GM19351 (cell line): ENCODE results near the gene IGFL4.

Experiments
- ATAC-seq: cut with Tn5 transposase; IDR thresholded peaks from one replicate; pipeline ENCODE4 v1.9.1; 2021; ENCODE audit warnings: mild to moderate bottlenecking, moderate library complexity; ENCODE audit not compliant: unreplicated experiment

The IGFL4 gene

DNA sequence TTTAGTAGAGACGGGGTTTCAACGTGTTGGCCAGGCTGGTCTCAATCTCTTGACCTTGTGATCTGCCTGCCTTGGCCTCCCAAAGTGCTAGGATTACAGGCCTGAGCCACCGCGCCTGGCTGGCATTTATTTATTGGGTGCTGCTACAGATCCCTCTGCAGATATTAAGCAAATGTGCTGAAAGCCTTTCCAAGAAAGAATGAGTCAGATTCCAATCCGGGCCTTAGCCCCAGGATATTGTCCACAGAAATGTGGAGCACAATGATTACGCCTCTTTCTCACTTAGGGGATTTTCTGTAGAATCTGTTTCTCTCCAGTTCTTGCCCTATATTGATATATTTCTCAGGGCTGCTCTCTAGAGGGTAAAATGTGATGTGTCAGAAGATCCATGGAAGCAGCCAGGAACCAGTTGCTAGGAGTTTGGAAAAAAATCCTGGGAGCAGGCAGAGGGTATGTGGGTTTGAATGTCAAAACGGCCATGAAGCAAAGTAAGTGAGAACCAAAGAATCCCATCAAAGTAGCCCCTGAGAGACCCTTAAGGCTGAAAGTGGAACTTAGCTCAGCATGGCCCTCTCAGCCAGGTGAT, 24.8 kb upstream of the IGFL4 start:
- no peak for ATAC-seq

DNA sequence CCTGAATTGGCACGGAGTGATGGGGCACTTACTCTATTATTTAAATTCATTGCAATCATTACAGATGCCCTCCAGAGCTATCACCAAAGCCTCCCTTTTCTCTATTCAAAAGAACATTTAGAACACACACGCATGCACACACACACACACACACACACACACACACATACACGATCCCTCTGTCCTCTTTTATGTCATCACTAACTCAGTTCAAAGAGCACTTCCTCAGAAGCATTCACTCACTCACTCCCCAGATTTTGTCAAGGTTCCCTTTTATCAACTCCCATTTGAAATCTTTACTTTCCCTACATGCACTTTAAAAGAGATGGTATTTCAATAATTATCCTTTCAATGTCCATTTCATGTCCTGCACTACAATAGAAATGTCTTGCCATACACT, 22.4 kb upstream of the IGFL4 start:
- ATAC-seq = no peak

DNA sequence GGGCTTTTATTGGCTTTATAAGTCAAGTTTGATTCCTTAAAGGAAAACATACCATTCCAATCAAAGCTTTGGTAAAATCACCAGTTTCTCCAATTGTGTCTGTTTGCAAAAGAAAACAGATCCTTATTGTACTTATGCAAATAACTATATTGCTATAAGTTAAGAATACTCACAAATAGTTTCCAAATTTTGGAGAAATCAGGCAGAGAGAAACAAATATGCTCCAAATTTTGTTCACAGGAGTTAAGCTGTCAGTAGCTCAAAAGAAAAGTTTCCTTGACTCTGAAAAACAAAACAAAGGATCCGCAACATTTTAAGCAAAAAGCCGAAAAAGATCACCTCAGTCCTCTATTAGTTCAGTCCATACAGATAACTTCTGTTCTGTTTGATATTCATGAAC, 19.2 kb upstream of the IGFL4 start:
- no peak for ATAC-seq

DNA sequence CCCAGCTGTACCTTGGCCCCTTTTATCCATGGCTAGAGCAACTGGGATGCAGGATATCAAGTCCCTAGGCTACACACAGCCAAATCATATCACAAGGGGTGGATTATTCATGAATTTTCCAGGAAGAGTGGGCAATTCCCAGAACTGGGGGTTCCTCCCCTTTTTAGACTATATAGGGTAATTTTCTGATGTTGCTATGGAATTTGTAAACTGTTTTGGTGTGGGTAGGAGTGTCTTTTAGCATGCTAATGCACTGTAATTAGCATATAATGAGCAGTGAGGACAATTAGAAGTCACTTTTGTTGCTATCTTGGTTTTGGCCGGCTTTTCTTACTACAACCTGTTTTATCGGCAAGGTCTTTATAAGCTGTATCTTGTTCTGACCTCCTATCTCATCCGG, 18.0 kb upstream of the IGFL4 start:
- no peak for ATAC-seq

DNA sequence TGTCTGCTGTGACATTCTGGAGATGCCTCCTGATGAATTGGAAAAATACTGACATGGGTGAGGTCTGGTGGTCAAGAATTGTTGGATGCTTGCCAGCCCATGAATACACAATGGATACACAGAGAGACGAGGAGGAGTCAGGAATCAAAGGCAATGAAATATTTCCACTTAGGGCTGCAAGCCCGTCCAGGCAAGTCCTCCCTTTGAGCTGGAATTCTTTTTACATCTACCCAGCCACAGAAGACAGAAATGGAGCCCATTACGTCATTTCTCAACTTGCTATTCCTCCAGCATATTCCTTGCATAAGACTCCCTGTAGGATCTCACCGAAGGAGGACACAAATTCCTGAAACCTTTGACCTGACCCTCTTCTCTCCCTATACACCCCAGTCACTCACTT, 15.7 kb upstream of the IGFL4 start:
- no peak for ATAC-seq

DNA sequence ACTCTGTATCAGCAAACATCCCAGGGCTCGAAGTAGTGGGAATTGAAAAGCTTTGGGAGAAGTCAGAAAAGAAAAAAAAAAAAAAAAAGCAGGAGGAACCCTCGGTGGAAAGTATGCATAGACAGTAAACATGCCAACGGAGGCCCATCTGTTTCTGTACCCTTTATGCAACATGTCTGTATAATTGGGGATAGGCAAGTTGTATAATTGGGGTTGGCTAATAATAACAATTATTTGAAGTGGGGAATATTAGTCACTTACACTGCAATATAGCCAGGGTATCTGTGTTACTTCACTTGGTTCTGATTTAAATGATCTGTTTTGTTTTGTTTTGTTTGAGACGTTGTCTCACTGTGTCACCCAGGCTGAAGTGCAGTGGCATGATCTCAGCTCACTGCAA, 12.1 kb upstream of the IGFL4 start:
- no peak for ATAC-seq

DNA sequence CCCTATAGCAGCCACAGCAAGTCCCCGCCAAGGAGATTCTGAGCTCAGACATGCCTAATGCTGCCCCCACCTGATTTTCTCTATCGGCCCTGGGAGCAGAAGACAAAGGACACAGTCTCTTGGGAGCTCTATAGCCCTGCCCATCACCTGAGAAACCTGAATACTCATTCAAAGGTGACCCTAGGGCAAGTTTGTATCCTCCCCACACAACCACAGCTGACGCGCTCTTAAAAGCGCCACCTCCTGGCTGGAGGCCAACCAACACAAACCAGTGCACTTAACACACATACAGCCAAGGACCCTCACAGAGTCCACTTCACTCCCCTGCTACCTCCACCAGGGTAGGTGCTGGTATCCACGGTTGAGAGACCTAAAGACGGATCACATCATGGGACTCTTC, 8.8 kb upstream of the IGFL4 start:
- no peak for ATAC-seq

DNA sequence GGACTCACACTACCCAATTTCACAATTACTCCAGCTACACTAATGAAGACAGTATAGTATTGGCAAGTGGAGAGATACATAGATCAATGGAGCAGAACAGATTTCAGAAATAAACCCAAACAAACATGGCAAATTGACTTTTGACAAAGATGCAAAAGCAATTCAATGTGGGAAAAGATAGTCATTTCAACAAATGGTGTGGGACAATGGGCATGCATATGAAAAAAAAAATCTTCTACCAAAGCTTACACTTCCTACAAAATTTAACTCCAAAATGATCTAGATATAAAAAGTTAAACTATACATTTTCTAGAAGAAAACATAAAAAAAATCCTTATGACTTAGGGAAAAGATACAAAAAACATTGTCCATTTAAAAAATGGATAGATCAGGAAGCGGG, 2.7 kb upstream of the IGFL4 start:
- ATAC-seq = no peak

DNA sequence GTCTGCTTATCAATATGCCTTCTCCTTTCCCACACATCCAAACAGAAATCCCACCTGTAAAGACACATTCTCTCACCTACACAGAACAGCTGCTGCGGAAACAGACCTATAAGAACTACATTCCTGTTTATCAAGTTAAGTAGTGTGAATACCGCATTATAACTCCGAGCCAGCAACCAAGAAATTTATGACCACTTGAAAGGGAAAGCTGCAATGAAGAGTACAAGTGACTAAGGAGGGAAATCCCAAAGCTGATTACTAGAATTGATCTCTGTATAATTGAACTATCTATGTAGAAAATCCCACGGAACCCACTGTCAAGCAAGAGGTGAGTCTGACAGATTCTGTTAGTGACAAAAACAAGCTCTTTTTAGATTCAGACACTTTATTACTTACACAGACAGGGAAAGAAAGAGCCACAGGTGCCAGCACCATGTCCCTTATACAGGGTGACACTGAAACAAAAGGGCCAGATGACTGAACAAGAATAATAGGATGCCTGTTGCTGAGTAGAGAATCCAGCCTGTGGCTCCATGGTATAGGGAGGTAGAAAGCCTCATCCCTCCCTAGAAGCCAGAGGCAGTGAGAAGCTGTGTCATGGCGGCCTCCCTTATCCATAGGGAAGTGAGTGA, 1.6 kb upstream of the IGFL4 start:
- ATAC-seq = no peak

DNA sequence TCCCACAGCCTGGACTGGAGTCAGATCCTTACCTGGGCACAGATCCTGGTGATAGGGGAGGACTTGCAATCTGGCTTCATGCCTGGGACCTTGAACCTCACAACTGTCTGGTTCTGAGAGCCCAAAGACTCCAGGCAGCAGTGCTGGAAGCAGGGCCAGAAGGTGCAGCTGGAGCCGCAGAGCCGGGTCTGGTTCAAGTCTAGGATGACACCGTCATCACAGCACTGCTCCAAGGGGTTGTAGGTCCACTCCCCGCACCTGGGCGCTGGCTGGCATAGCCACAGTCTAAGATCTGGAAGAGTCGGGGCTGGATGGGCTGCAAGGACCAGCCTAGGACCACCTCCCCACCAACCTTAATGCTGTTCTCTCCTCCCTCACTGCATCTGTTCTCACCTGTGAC, 677 bp downstream of the IGFL4 start:
- ATAC-seq = no peak

DNA sequence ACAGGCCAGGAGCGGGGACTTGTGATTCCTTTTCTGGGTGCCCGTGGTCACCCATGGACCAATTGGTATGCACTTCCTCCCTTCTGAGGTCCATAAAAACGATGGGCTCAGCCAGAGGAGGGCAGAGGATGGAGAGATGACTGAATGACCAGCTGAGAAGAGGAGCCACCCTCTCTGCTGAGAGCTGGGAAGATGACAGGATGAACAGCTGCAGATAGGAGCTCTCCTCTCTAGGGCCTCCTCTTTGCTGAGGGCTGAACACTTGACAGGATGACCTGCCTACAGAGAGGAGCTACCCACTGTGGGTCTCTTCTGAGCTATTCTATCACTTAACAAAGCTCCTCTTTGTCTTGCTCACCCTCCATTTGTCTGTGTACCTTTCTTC, 4.1 kb downstream of the IGFL4 start:
- ATAC-seq = no peak

DNA sequence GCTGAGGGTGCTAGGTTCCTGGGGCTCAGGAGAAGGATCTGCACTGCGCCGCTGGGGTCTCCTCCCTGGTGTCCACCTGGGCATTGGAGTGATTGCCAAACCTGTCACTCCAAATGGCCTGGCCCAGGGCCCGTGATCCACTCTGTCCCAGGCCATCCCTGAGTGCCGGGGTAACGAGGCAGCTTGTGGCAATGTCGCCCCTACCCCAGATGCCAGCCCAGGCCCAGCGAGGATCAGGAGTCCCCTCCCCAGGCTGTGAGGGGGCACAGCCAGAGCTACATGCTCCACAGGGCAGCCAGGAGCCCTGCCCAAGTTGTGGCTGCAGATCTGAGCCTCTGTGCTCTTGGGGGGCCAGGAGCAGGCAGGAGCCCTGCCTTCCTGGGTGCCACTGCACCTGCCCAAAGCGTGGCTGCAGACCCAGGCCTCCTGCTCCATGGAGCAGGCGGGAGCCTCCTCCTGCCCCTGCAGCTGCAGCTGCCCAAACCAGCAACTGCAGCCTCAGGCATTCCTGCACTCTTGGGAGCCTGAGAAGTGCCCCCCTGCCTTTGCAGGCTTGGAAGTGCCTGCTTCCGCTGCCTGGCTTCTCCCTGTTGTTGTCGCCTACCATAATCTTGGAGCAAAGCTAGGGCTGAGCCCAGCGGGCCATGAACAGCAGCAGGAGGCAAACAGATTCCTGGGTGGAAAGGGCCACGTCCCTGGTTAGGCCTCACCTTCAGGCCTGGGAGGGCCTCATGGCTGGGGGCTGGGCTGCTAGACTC, 4.6 kb downstream of the IGFL4 start:
- ATAC-seq = no peak

DNA sequence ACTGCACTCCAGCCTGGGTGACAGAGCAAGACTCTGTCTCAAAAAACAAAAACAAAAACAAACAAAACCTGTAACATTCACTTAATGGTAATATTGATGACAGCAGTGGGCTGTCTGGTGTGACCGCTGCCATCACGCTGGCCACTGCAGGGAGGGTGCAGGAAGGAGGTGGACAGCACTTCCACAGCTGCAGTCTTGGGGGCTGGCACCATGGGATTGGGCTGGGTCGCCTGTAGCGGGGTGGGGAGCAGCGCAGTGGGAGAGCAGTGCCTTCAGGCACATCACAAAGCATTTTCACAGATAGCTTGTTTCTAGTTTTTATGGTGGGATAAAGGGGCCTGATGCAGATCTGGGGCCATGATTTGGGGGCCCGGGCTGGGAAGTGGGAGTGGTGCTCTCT, 5.3 kb downstream of the IGFL4 start:
- no peak for ATAC-seq

DNA sequence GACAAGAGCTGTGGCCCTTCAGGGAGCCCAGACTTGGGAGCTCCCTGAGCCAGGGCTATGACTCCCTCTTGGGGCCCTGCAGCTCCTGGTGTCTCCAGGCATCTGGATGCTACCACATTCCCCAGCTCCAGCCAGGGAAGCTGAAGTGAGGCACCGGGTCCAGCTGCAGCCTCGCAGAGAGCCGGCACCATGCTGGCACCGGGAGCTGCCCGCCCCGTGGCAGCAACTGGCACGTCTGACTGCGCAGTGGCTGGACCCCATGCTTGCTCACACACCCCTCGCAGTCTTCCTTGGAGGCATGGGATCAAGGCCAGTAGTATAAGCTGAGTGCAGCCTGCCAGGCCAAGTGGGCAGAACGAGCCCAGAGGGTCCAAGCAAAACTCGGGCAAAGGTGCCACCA, 7.4 kb downstream of the IGFL4 start:
- no peak for ATAC-seq

DNA sequence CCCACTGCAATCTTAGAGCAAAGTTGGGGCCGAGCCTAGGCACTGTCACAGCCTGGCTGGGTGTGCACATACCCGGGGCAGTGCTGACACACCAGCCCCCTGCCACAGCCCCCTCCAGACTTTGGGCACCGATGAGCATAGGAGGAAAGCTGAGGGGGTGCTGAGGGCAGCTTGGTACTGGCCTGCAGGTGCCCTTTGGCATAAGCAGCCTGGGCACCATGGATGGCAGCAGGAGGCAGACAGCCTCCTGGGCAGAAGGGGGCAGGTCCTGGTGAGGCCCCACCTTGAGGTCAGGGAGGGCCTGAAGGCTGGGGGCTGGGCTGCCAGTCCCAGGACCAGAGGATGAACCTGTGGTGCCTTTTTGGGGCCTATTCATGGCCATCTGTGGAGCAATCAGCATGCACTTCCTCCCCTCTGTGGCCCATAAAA, 8.2 kb downstream of the IGFL4 start:
- no peak for ATAC-seq

DNA sequence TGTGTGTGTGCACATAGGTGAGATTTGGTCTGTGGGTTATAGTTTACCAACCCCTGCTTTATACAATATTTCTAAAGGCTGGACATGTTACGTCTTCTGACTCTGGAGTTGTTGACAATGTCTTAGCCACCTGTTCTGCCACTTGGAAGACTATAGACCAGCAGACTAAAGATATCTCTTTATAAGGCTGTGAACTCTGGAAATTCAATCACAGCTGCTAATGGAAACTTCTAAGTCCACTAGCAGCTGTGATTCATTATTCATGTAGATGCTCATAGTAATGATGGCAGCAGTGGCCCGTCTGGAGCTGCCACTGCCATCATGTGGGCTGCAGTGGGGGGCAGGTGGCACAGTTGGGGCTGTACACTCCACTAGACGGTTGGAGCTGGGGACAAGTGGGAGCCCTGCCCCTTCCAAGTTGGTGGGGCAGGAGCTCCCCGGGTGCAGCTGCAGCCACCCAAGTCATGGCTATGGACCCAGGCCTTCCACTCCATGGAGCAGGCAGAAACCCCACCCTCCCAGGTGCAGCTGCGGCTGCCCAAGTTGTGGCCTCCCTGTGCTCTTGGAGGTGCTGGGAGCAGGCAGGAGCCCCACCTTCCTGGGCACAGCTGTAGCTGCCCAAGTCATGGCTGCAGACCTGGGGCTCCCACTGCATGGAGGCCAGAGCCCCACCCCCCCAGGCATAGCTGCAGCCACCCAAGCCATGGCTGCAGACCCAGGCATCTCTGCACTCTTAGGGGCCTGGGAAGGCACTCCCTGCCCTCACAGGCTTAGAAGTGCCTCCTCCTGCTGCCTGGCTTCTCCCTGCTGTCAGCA, 8.8 kb downstream of the IGFL4 start:
- no peak for ATAC-seq

DNA sequence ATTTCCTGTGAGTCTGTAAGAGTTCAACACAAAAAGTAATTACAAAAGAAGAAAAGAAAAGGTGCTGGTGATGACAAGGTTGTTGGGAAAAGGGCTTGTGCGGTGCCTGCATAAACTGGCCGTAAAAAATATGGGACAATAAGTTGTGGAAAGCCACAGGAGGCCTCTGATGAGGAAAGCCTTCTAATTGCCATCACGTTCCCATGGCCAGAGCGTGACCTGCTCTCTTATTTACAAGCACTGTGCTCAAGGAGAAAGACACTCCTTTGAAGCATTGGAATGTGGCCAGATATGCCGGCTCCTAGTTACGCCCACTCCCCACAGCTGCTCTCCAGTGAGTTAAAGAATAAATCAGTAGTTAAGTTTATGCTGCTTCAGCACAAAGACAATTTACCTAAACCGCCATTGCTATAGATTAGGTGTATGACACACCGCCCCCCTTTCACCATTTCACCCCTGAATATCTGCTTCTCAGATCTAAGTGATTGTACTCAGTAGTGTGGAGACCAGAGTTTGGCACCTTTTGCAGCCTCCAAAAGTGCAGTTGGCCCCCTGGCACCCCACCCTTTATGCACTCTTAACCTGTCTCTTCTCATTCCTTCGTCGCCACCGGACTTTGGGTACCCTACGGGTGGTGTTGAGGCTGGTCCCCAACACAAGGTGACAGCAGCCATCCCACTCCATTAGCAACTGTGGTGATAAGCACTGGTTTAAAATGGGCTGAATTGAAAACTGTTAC, 9.8 kb downstream of the IGFL4 start:
- no peak for ATAC-seq

DNA sequence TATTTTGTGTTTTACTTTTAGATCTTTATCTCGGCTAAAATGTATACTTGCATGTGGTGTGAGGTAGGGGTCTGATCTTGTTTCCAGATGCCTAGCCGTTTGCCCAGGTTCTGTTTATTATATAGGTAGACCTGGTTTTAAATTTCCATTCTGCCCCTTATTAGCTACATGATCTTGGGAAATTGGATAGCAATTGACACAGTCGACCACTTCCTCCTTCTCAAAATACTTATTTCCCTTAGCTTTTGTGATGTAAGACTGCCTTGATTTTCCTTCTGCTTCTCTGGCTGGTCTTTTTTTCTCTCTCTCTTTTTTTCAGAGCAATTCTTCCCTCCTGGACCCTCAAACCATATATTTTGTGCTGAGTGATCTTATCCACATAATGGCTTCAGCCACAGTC, 15.0 kb downstream of the IGFL4 start:
- no peak for ATAC-seq

DNA sequence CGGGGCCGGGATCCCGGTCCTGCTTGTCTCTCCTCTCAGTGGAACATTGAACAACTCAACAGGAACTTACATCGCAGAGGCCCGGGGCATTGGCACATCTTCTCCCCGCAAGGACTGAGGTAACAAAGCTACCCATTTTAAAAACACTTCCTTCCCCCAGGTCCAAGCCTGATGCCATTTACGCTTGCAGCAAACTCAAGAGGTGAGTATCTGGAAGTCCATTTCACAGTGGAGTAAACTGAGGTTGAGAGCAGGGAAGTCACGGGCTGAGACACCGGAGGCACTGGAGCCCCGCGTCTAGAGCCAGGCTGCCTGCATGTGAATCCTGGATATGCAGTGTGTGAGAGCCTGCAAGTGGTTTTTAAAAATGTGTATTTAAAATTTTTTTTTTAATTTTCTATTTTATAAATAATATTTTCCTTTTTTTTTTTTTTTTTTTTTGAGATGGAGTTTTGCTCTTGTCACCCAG, 17.5 kb downstream of the IGFL4 start:
- ATAC-seq = no peak

DNA sequence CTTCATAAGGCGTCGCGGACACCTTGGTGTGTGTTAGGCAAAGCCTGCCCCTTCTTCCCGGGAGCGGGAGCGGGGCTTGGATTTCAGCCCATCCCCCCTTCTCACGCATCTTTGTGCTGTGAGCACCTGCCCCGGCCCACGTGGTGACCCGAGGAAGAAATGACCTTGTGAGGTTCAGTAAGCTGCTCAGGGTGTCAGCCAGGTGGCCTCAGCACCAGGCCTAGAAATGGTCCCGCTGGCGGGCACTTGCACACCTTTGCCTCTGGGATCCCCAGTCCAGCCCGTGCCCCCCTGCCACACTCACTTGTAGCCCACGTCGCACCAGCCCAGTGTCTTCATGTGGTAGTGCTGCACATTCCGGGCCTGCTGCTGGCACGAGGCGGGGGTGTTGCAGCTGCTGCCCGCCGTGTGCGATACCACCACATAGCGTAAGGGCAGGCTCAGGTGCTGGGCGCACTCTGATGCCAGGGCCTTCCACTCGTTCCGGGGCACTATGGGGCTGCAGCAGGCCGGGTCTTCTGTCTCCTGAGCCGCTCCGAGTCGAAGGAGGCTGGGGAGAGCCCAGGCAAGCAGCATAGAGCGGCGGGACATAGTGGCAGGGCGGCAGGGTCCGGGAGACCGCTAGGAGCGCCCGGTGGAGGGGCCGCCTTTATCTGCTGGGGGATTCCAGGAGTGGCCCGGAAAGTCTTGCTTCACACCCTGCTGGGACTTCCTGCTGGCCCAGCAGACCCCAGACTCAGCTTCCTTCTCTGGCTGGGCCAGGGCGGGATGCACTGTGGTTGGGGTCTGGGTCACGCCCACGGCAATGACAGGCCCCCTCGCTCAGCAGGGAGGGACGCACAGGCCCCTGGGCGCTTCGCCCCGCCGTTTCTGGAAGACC, 18.1 kb downstream of the IGFL4 start, which contains the start of gene PGLYRP1:
Gene PGLYRP1, minus strand, starts transcription at position 623 of the 880 bp plus-strand sequence. Its CDS starts 32 bp downstream, at position 591.
- no peak for ATAC-seq
